ENCODE data around the gene LTA4H. TPM values are rescaled to one million over a fixed set of nuclear protein-coding genes. Genes with fewer than 3 reads are reported as not detected.

LTA4H gene
- total RNA-seq, 5 donors from 2014 or later (not counting 1 experiment from before 2014, with no cell fraction given): 50.5 to 61.6 (median 58.7) TPM

DNA sequence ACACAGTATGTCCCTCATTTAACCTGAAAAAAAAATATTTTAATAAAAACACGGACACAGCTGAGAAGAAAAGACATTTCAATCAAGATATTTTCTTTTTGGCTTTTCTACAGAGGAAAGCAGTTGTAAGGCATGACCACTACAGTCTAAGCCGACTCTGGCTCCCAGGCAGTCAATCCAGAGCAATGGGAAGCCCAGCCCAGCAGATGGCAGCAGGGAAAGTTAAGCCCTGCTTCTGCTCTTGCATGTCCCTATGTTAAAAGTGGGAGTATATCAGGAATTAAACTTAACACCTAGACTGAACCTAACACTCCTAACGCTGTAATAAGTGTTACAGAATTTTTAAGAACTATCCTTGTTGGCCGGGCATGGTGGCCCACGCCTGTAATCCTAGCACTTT, 19.7 kb downstream of the LTA4H start:
- ATAC-seq (replicated peaks in 1 of 4): no peak
- peaks cover 61% of the 10 kb centered on the region for H3K36me3 Mint-ChIP-seq

DNA sequence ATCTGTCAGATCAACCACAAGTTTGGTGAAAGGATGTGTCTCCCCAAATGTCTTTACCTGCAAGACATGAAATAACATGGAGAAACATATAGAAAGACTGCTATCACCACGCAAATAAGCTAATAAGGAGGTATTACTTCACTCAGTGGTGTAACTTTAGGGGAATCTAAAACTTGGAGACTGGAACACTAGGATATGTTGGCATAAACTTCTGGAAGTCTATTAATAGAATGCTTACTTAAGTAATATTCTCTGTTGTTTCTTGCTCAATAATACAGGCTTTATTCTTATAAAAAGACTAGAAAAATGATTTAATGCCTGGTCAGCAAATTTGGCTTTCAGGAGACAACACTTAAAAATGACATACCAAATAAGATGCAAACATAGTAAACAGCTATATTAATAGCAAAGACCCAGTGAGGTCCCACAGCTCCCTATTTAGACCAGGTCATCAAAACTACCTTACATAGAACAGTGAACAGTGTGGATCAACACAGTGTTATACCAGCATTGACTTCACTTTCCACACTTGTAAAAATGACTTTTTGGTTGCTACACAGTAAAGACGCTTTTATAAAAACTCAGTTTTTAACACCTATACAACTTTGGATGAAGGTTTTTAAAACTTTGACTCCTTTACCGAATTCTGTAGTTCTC, 20.3 kb downstream of the LTA4H start:
- Histone ChIP-seq H3K9me3 (no peaks in the 10 kb centered on the region), H3K27ac (ENCODE audit: low read length) (no peak overlapping the region), H3K36me3 (ENCODE audit: control insufficient read depth in 2 of 2, extremely low read depth in 1 of 2, insufficient read depth in 1 of 2, low read length in 1 of 2) (peaks cover 11 to 72% of the 10 kb centered on the region in 2 donors), H3K27me3 (replicated peaks in 1 of 2; ENCODE audit: control insufficient read depth in 2 of 2, extremely low read depth in 1 of 2, insufficient read depth in 2 of 2, low read length in 1 of 2) (no peaks in the 10 kb centered on the region), H3K4me1 (ENCODE audit: control insufficient read depth in 1 of 2, extremely low read depth in 1 of 2, insufficient read depth in 2 of 2, low read length in 2 of 2) (no peaks in the 10 kb centered on the region), H3K4me3 (ENCODE audit: control insufficient read depth in 1 of 2, extremely low read depth in 1 of 2, low read length in 1 of 2) (no peak overlapping the region)
- Mint-ChIP-seq H3K27me3 (no peaks in the 10 kb centered on the region), H3K27ac (no peak overlapping the region), H3K4me1 (no peaks in the 10 kb centered on the region), H3K4me3 (no peak overlapping the region), H3K36me3 (peaks cover 63% of the 10 kb centered on the region), H3K9me3 (no peaks in the 10 kb centered on the region)
- ChIA-PET POLR2A (no interaction called here), CTCF (interaction anchor here in 1 of 2 donors (3.3 kb wide), 1 partner anchor 16 kb away, joined by 10 read pairs; no protein-coding TSS in a partner anchor)
- DNase-seq (no peak), ATAC-seq (replicated peaks in 1 of 4) (no peak)
- WGBS (ENCODE audit: insufficient coverage): 86% methylated on average over 1 of the region's 3 CpGs

More for the DNA sequence above, 19.7 kb downstream of the LTA4H start:
- CTCF ChIA-PET: no interaction called here
- WGBS (ENCODE audit: insufficient coverage): 94% methylated on average over 2 of the region's 5 CpGs
- no peaks in the 10 kb centered on the region for H3K4me1 Mint-ChIP-seq
- no peaks in the 10 kb centered on the region for H3K4me1 ChIP-seq (ENCODE audit: control insufficient read depth in 1 of 2, extremely low read depth in 1 of 2, insufficient read depth in 2 of 2, low read length in 2 of 2)
- H3K4me3 ChIP-seq (ENCODE audit: control insufficient read depth in 1 of 2, extremely low read depth in 1 of 2, low read length in 1 of 2): no peak overlapping the region
- POLR2A ChIA-PET: no interaction called here
- H3K36me3 ChIP-seq (ENCODE audit: control insufficient read depth in 2 of 2, extremely low read depth in 1 of 2, insufficient read depth in 1 of 2, low read length in 1 of 2): peaks cover 11 to 70% of the 10 kb centered on the region in 2 donors
- H3K9me3 Mint-ChIP-seq: no peaks in the 10 kb centered on the region
- no peak overlapping the region for H3K27ac ChIP-seq (ENCODE audit: low read length)
- no peak for DNase-seq
- H3K9me3 ChIP-seq: no peaks in the 10 kb centered on the region
- no peak overlapping the region for H3K27ac Mint-ChIP-seq
- no peaks in the 10 kb centered on the region for H3K27me3 ChIP-seq (replicated peaks in 1 of 2; ENCODE audit: control insufficient read depth in 2 of 2, extremely low read depth in 1 of 2, insufficient read depth in 2 of 2, low read length in 1 of 2)
- no peak overlapping the region for H3K4me3 Mint-ChIP-seq
- H3K27me3 Mint-ChIP-seq: no peaks in the 10 kb centered on the region

GRCh38 chr12:96007729-96008128, 27.7 kb downstream of the LTA4H start:
- no peaks in the 10 kb centered on the region for H3K4me1 ChIP-seq (ENCODE audit: control insufficient read depth in 1 of 2, extremely low read depth in 1 of 2, insufficient read depth in 2 of 2, low read length in 2 of 2)
- H3K36me3 ChIP-seq (ENCODE audit: control insufficient read depth in 2 of 2, extremely low read depth in 1 of 2, insufficient read depth in 1 of 2, low read length in 1 of 2): peaks cover 0 to 72% of the 10 kb centered on the region in 2 donors
- no peaks in the 10 kb centered on the region for H3K27me3 ChIP-seq (replicated peaks in 1 of 2; ENCODE audit: control insufficient read depth in 2 of 2, extremely low read depth in 1 of 2, insufficient read depth in 2 of 2, low read length in 1 of 2)
- H3K9me3 Mint-ChIP-seq: no peaks in the 10 kb centered on the region
- H3K27ac ChIP-seq (ENCODE audit: low read length): no peak overlapping the region
- no CpG with 5 or more reads among the region's 1 CpG for WGBS (ENCODE audit: insufficient coverage)
- DNase-seq: no peak
- no peak overlapping the region for H3K4me3 Mint-ChIP-seq
- H3K4me3 ChIP-seq (ENCODE audit: control insufficient read depth in 1 of 2, extremely low read depth in 1 of 2, low read length in 1 of 2): no peak overlapping the region
- peaks cover 60% of the 10 kb centered on the region for H3K36me3 Mint-ChIP-seq
- POLR2A ChIA-PET: interaction anchor here in 1 of 2 donors (0.5 kb wide), 1 partner anchor 12 kb away, joined by 4 read pairs; no protein-coding TSS in a partner anchor
- H3K27ac Mint-ChIP-seq: no peak overlapping the region
- CTCF ChIA-PET: interaction anchor here (0.6 to 1.3 kb wide), 2 partner anchors 9 to 132 kb away, joined by 5 to 6 read pairs; no protein-coding TSS in a partner anchor
- no peak for ATAC-seq (replicated peaks in 1 of 4)
- H3K27me3 Mint-ChIP-seq: no peaks in the 10 kb centered on the region
- H3K4me1 Mint-ChIP-seq: no peaks in the 10 kb centered on the region
- no peaks in the 10 kb centered on the region for H3K9me3 ChIP-seq

- Mint-ChIP-seq H3K27ac (no peak overlapping the region), H3K36me3 (peaks cover 55% of the 10 kb centered on the region), H3K4me1 (no peaks in the 10 kb centered on the region), H3K9me3 (no peaks in the 10 kb centered on the region), H3K4me3 (no peak overlapping the region), H3K27me3 (no peaks in the 10 kb centered on the region)
- no peak overlapping the region for H3K4me3 ChIP-seq (ENCODE audit: control insufficient read depth in 1 of 2, extremely low read depth in 1 of 2, low read length in 1 of 2)
- peaks cover 0 to 65% of the 10 kb centered on the region in 2 donors for H3K36me3 ChIP-seq (ENCODE audit: control insufficient read depth in 2 of 2, extremely low read depth in 1 of 2, insufficient read depth in 1 of 2, low read length in 1 of 2)
- CTCF ChIA-PET: interaction anchor here in 1 of 2 donors (0.7 kb wide), 1 partner anchor 8 kb away, joined by 3 read pairs; no protein-coding TSS in a partner anchor
- H3K27ac ChIP-seq (ENCODE audit: low read length): no peak overlapping the region
- no peaks in the 10 kb centered on the region for H3K27me3 ChIP-seq (replicated peaks in 1 of 2; ENCODE audit: control insufficient read depth in 2 of 2, extremely low read depth in 1 of 2, insufficient read depth in 2 of 2, low read length in 1 of 2)
- POLR2A ChIA-PET: interaction anchor here in 1 of 2 donors (0.7 kb wide), 1 partner anchor 65 kb away, joined by 3 read pairs; no protein-coding TSS in a partner anchor
- no CpG with 5 or more reads among the region's 1 CpG for WGBS (ENCODE audit: insufficient coverage)
- no peak for ATAC-seq (replicated peaks in 1 of 4)
- DNase-seq: no peak
- no peaks in the 10 kb centered on the region for H3K4me1 ChIP-seq (ENCODE audit: control insufficient read depth in 1 of 2, extremely low read depth in 1 of 2, insufficient read depth in 2 of 2, low read length in 2 of 2)
- no peaks in the 10 kb centered on the region for H3K9me3 ChIP-seq
Observed at GRCh38 chr12:96006727-96007126, 28.7 kb downstream of the LTA4H start.

DNA sequence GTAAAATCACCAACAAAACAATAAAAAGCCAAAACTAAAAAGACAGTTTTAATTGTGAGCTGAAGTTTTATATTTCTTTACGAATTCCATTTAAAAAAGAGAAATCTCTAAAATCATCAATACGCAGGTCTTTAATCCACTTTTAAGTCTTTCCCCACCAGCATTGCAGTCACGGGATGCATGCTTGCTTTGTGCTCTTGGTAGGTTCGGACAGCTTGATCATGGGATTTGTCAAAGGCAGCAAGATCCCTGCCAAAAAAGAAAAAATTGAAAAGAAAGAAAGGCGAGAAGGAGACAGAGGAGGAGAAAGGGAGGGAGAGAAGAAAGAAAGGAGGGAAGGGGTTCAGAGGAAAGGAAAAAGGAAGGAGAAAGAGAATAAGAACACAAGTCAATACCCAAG, 34.5 kb downstream of the LTA4H start:
- no peaks in the 10 kb centered on the region for H3K27me3 Mint-ChIP-seq
- H3K36me3 Mint-ChIP-seq: peaks cover 28% of the 10 kb centered on the region
- no peak for DNase-seq
- no peak overlapping the region for H3K4me3 Mint-ChIP-seq
- Histone ChIP-seq H3K4me1 (ENCODE audit: control insufficient read depth in 1 of 2, extremely low read depth in 1 of 2, insufficient read depth in 2 of 2, low read length in 2 of 2) (no peaks in the 10 kb centered on the region), H3K27ac (ENCODE audit: low read length) (no peak overlapping the region), H3K27me3 (replicated peaks in 1 of 2; ENCODE audit: control insufficient read depth in 2 of 2, extremely low read depth in 1 of 2, insufficient read depth in 2 of 2, low read length in 1 of 2) (no peaks in the 10 kb centered on the region), H3K9me3 (no peaks in the 10 kb centered on the region), H3K4me3 (ENCODE audit: control insufficient read depth in 1 of 2, extremely low read depth in 1 of 2, low read length in 1 of 2) (no peak overlapping the region), H3K36me3 (ENCODE audit: control insufficient read depth in 2 of 2, extremely low read depth in 1 of 2, insufficient read depth in 1 of 2, low read length in 1 of 2) (peaks cover 3 to 33% of the 10 kb centered on the region in 2 donors)
- H3K4me1 Mint-ChIP-seq: peaks cover 3 to 5% (median 3%) of the 10 kb centered on the region in 3 donors
- POLR2A ChIA-PET: no interaction called here
- H3K27ac Mint-ChIP-seq: peak overlapping the region in 1 of 2 donors; percentile 3
- WGBS (ENCODE audit: insufficient coverage): 96% methylated on average over 4 of the region's 5 CpGs
- H3K9me3 Mint-ChIP-seq: no peaks in the 10 kb centered on the region
- no peak for ATAC-seq (replicated peaks in 1 of 4)
- CTCF ChIA-PET: interaction anchor here (0.6 to 5.5 kb wide), 7 partner anchors 13 to 516 kb away, joined by 3 to 86 read pairs (median 7); no protein-coding TSS in a partner anchor

DNA sequence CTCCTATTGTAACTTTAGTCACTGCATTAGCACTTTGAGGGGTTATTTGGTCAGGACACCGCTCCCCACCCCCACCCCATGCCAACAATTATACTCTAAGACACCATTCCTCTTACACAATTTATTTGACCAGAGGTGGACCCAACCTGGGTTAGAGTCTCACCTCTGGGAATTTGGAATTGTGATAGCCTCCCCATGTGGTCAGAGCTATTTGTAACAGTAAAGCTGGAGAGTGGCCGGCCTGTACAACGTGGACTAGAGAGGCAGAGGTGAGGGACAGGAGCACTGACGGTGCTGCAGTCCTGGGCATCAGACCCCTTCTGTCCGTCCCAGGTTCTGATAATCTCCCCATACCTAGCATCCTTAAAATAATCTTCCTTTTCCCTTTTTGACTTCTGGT, 35.9 kb downstream of the LTA4H start:
- DNase-seq (no peak), ATAC-seq (replicated peaks in 1 of 4) (no peak)
- Mint-ChIP-seq H3K27me3 (no peaks in the 10 kb centered on the region), H3K4me3 (no peak overlapping the region), H3K27ac (no peak overlapping the region), H3K4me1 (peaks cover 3 to 5% (median 3%) of the 10 kb centered on the region in 3 donors), H3K9me3 (no peaks in the 10 kb centered on the region), H3K36me3 (peaks cover 22% of the 10 kb centered on the region)
- 90% methylated on average over 4 of the region's 5 CpGs for WGBS (ENCODE audit: insufficient coverage)
- Histone ChIP-seq H3K27me3 (replicated peaks in 1 of 2; ENCODE audit: control insufficient read depth in 2 of 2, extremely low read depth in 1 of 2, insufficient read depth in 2 of 2, low read length in 1 of 2) (no peaks in the 10 kb centered on the region), H3K9me3 (no peaks in the 10 kb centered on the region), H3K4me3 (ENCODE audit: control insufficient read depth in 1 of 2, extremely low read depth in 1 of 2, low read length in 1 of 2) (no peak overlapping the region), H3K4me1 (ENCODE audit: control insufficient read depth in 1 of 2, extremely low read depth in 1 of 2, insufficient read depth in 2 of 2, low read length in 2 of 2) (no peaks in the 10 kb centered on the region), H3K27ac (ENCODE audit: low read length) (no peak overlapping the region), H3K36me3 (ENCODE audit: control insufficient read depth in 2 of 2, extremely low read depth in 1 of 2, insufficient read depth in 1 of 2, low read length in 1 of 2) (peaks cover 3 to 22% of the 10 kb centered on the region in 2 donors)
- ChIA-PET CTCF (interaction anchor here (0.5 to 5.5 kb wide), 21 partner anchors 8 to 517 kb away, joined by 3 to 86 read pairs (median 6); partner anchors contain the start of genes AMDHD1 (in 1 of the 2), CCDC38 (in 1 of the 2) and SNRPF (in 1 of the 2)), POLR2A (interaction anchor here in 1 of 2 donors (0.6 kb wide), 1 partner anchor 490 kb away, joined by 7 read pairs; no protein-coding TSS in a partner anchor)

Data from T-cell (primary cell).